DND-41 (cell line): ENCODE results near the gene MTFR1L.

Experiments used
- EZH2 ChIP-seq: IDR thresholded peaks from 3 replicates; pipeline ENCODE4 v1.6.1; 2012; ENCODE audit warnings: borderline replicate concordance, low read depth, mild to moderate bottlenecking, moderate library complexity, low read length, inconsistent platforms; ENCODE audit not compliant: severe bottlenecking
- TF ChIP-seq, protein P1 (sequence below): IDR thresholded peaks from 2 replicates; pipeline ENCODE4 v1.5.1; 2012; ENCODE audit warnings: borderline replicate concordance, low read length, moderate library complexity, mild to moderate bottlenecking; ENCODE audit not compliant: poor library complexity, severe bottlenecking; ENCODE audit errors: extremely low read depth

GRCh38 chr1:25875154-25875855 lies 55.6 kb downstream of the MTFR1L start, which contains the start of gene PAQR7:
- TF ChIP-seq EZH2, result no peak
- TF ChIP-seq, protein P1, sequence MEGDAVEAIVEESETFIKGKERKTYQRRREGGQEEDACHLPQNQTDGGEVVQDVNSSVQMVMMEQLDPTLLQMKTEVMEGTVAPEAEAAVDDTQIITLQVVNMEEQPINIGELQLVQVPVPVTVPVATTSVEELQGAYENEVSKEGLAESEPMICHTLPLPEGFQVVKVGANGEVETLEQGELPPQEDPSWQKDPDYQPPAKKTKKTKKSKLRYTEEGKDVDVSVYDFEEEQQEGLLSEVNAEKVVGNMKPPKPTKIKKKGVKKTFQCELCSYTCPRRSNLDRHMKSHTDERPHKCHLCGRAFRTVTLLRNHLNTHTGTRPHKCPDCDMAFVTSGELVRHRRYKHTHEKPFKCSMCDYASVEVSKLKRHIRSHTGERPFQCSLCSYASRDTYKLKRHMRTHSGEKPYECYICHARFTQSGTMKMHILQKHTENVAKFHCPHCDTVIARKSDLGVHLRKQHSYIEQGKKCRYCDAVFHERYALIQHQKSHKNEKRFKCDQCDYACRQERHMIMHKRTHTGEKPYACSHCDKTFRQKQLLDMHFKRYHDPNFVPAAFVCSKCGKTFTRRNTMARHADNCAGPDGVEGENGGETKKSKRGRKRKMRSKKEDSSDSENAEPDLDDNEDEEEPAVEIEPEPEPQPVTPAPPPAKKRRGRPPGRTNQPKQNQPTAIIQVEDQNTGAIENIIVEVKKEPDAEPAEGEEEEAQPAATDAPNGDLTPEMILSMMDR, result no peak
